IPS-18c (cell line): ENCODE data around the gene ALPL.
"Not testable (repeated sequence)": the region's sequence is repeated elsewhere in the genome, so short reads cannot be mapped to it uniquely, and the experiment has no call there.

ENCODE experiments used
- H3K4me3 ChIP-seq: 2 replicates; pipeline ENCODE4 v1.7.0; 2013; ENCODE audit warnings: low read depth, mild to moderate bottlenecking, low read length, moderate library complexity; ENCODE audit not compliant: insufficient read depth
- H3K9me3 ChIP-seq: one replicate; pipeline ENCODE4 v1.6.1; 2013; ENCODE audit warnings: mild to moderate bottlenecking, low read length, moderate library complexity; ENCODE audit not compliant: control insufficient read depth, insufficient read depth

Gene ALPL

GRCh38 chr1:21564521-21565095 is 55.4 kb downstream of the ALPL start:
- no peaks in the 10 kb centered on the region for H3K9me3 ChIP-seq
- no peak overlapping the region for H3K4me3 ChIP-seq

GRCh38 chr1:21565285-21565684 is 56.1 kb downstream of the ALPL start:
- Histone ChIP-seq H3K4me3 (no peak overlapping the region), H3K9me3 (no peaks in the 10 kb centered on the region)

GRCh38 chr1:21566361-21566760 is 57.1 kb downstream of the ALPL start:
- not testable (repeated sequence) for H3K9me3 ChIP-seq, H3K4me3 ChIP-seq

GRCh38 chr1:21567241-21568005 is 58.2 kb downstream of the ALPL start:
- Histone ChIP-seq H3K4me3 (no peak overlapping the region), H3K9me3 (no peaks in the 10 kb centered on the region)

GRCh38 chr1:21568006-21568746 is 59.0 kb downstream of the ALPL start:
- H3K4me3 ChIP-seq: no peak overlapping the region
- H3K9me3 ChIP-seq: no peaks in the 10 kb centered on the region

- H3K9me3 ChIP-seq: no peaks in the 10 kb centered on the region
- H3K4me3 ChIP-seq: no peak overlapping the region
These were observed 59.7 kb downstream of the ALPL start for GRCh38 chr1:21568809-21569385.

- Histone ChIP-seq H3K4me3 (no peak overlapping the region), H3K9me3 (no peaks in the 10 kb centered on the region)
These were observed 60.8 kb downstream of the ALPL start for GRCh38 chr1:21569820-21570527.

GRCh38 chr1:21570528-21570875 is 61.3 kb downstream of the ALPL start:
- no peak overlapping the region for H3K4me3 ChIP-seq
- H3K9me3 ChIP-seq: no peaks in the 10 kb centered on the region

- no peak overlapping the region for H3K4me3 ChIP-seq
These were observed 61.7 kb downstream of the ALPL start for GRCh38 chr1:21570885-21571284.

GRCh38 chr1:21572221-21572620 is 63.0 kb downstream of the ALPL start:
- no peaks in the 10 kb centered on the region for H3K9me3 ChIP-seq
- H3K4me3 ChIP-seq: no peak overlapping the region

More at GRCh38 chr1:21570885-21571284, 61.7 kb downstream of the ALPL start:
- no peaks in the 10 kb centered on the region for H3K9me3 ChIP-seq

GRCh38 chr1:21572735-21573277 is 63.6 kb downstream of the ALPL start:
- no peaks in the 10 kb centered on the region for H3K9me3 ChIP-seq
- no peak overlapping the region for H3K4me3 ChIP-seq

GRCh38 chr1:21573475-21573874 is 64.3 kb downstream of the ALPL start:
- H3K9me3 ChIP-seq: no peaks in the 10 kb centered on the region
- no peak overlapping the region for H3K4me3 ChIP-seq

GRCh38 chr1:21573971-21574465 is 64.8 kb downstream of the ALPL start:
- no peaks in the 10 kb centered on the region for H3K9me3 ChIP-seq
- no peak overlapping the region for H3K4me3 ChIP-seq

- no peak overlapping the region for H3K4me3 ChIP-seq
- H3K9me3 ChIP-seq: no peaks in the 10 kb centered on the region
These were observed 65.4 kb downstream of the ALPL start for GRCh38 chr1:21574466-21575151.

- no peak overlapping the region for H3K4me3 ChIP-seq
These were observed 66.2 kb downstream of the ALPL start for GRCh38 chr1:21575351-21575942.

More at GRCh38 chr1:21575351-21575942, 66.2 kb downstream of the ALPL start:
- H3K9me3 ChIP-seq: no peaks in the 10 kb centered on the region
